Natural killer cell treated with Interleukin-12 subunit alpha and Interleukin-12 subunit beta and Interleukin-15 and Interleukin-18, amount 100 ng/mL, for 72 hours (primary cell): ENCODE measurements around the gene RGS14. TPM values are rescaled to one million over a fixed set of nuclear protein-coding genes. Genes with fewer than 3 reads are reported as not detected.

Source experiments
- ATAC-seq, 2 donors: fragments of 150-1000 bp; cut with Tn5 transposase in 1 of 2; sonication (Bioruptor Pico), chemical (Tn5 transposase) in 1 of 2; 2 replicates each; pipeline ENCODE4 v1.10.0; 2021
- DNase-seq: peaks from one replicate; pipeline ENCODE4 v3.0.0; 2022; ENCODE audit warnings: low spot score
- H3K27ac Mint-ChIP-seq, 2 donors: 1 replicate in 1 of 2; 2 replicates in 1 of 2; pipeline ENCODE4 v1.8.0; 2022; ENCODE audit warnings: mixed read lengths in 2 of 2, mild to moderate bottlenecking in 1 of 2, moderate library complexity in 1 of 2
- H3K27me3 Mint-ChIP-seq, 2 donors: 1 replicate in 1 of 2; 2 replicates in 1 of 2; pipeline ENCODE4 v1.8.0; 2022; ENCODE audit warnings: mixed read lengths in 2 of 2
- H3K36me3 Mint-ChIP-seq: one replicate; pipeline ENCODE4 v1.8.0; 2022; ENCODE audit warnings: mixed read lengths
- H3K4me1 Mint-ChIP-seq, 2 donors: 1 replicate in 1 of 2; 2 replicates in 1 of 2; pipeline ENCODE4 v1.8.0; 2022; ENCODE audit warnings: low read depth in 2 of 2, mixed read lengths in 2 of 2, mild to moderate bottlenecking in 1 of 2
- H3K4me3 Mint-ChIP-seq: one replicate; pipeline ENCODE4 v1.8.0; 2022; ENCODE audit warnings: mixed read lengths
- H3K9me3 Mint-ChIP-seq: 2 replicates; pipeline ENCODE4 v1.8.0; 2022; ENCODE audit warnings: mixed read lengths
- total RNA-seq, 2 donors: library from RNA; stranded (reverse); gene quantifications; one replicate each; pipeline ENCODE4 v1.2.3, GENCODE V29; 2022

The RGS14 gene
- total RNA-seq, 2 donors from 2014 or later, result 26.5 to 45.4 TPM

GRCh38 chr5:177347699-177348098 lies 10.0 kb upstream of the RGS14 start:
- Mint-ChIP-seq H3K27ac (no peak overlapping the region), H3K36me3 (peaks cover 18% of the 10 kb centered on the region), H3K9me3 (no peaks in the 10 kb centered on the region), H3K4me3 (no peak overlapping the region), H3K27me3 (no peaks in the 10 kb centered on the region), H3K4me1 (peaks cover 40 to 45% of the 10 kb centered on the region in 2 donors)
- ATAC-seq (no peak), DNase-seq (no peak)

- peaks cover 37 to 43% of the 10 kb centered on the region in 2 donors for H3K4me1 Mint-ChIP-seq
- DNase-seq (no peak), ATAC-seq (no peak)
- H3K4me3 Mint-ChIP-seq, result peak overlapping the region; percentile 98
- H3K36me3 Mint-ChIP-seq, result peaks cover 12% of the 10 kb centered on the region
- no peaks in the 10 kb centered on the region for H3K27me3 Mint-ChIP-seq
- H3K9me3 Mint-ChIP-seq, result no peaks in the 10 kb centered on the region
- H3K27ac Mint-ChIP-seq, result peak overlapping the region; percentile 98 to 99
Observed at GRCh38 chr5:177349362-177349647, 8.4 kb upstream of the RGS14 start.

GRCh38 chr5:177349762-177350161 lies 8.0 kb upstream of the RGS14 start:
- Mint-ChIP-seq H3K4me1 (peaks cover 42 to 47% of the 10 kb centered on the region in 2 donors), H3K36me3 (peaks cover 12% of the 10 kb centered on the region), H3K4me3 (peak overlapping the region; percentile 98), H3K27ac (peak overlapping the region; percentile 98 to 99), H3K9me3 (no peaks in the 10 kb centered on the region), H3K27me3 (no peaks in the 10 kb centered on the region)
- DNase-seq (no peak), ATAC-seq (no peak)

- Mint-ChIP-seq H3K27me3 (no peaks in the 10 kb centered on the region), H3K36me3 (peaks cover 12% of the 10 kb centered on the region), H3K9me3 (no peaks in the 10 kb centered on the region), H3K4me3 (peak overlapping the region; percentile 98), H3K27ac (peak overlapping the region; percentile 98 to 99), H3K4me1 (peaks cover 49 to 54% of the 10 kb centered on the region in 2 donors)
- DNase-seq, result no peak
- peak in 1 of 2 donors; percentile 15 for ATAC-seq
Observed at GRCh38 chr5:177350776-177351391, 6.8 kb upstream of the RGS14 start.

- peaks cover 12% of the 10 kb centered on the region for H3K36me3 Mint-ChIP-seq
- DNase-seq (peak; percentile 91), ATAC-seq (peak; percentile 98)
- H3K4me1 Mint-ChIP-seq, result peaks cover 55 to 59% of the 10 kb centered on the region in 2 donors
- no peaks in the 10 kb centered on the region for H3K27me3 Mint-ChIP-seq
- H3K27ac Mint-ChIP-seq, result peak within 1 kb of the TSS; percentile 98 to 99
- peak within 1 kb of the TSS; percentile 98 for H3K4me3 Mint-ChIP-seq
- no peaks in the 10 kb centered on the region for H3K9me3 Mint-ChIP-seq
Observed at GRCh38 chr5:177351392-177352329, 6.1 kb upstream of the RGS14 start, which contains the start of gene LMAN2. TSS of gene LMAN2 (minus strand) at chr5:177351668. CDS start at chr5:177351647, 21 bp downstream.

- H3K27me3 Mint-ChIP-seq, result no peaks in the 10 kb centered on the region
- H3K4me1 Mint-ChIP-seq, result peaks cover 58 to 63% of the 10 kb centered on the region in 2 donors
- H3K4me3 Mint-ChIP-seq, result no peak overlapping the region
Observed at GRCh38 chr5:177353093-177353492, 4.6 kb upstream of the RGS14 start.

GRCh38 chr5:177354256-177354655 lies 3.5 kb upstream of the RGS14 start:
- Mint-ChIP-seq H3K27me3 (no peaks in the 10 kb centered on the region), H3K27ac (peak overlapping the region; percentile 15 to 36), H3K4me3 (no peak overlapping the region), H3K36me3 (peaks cover 8% of the 10 kb centered on the region), H3K9me3 (no peaks in the 10 kb centered on the region), H3K4me1 (peaks cover 66 to 68% of the 10 kb centered on the region in 2 donors)
- ATAC-seq (no peak), DNase-seq (no peak)

More at GRCh38 chr5:177353093-177353492, 4.6 kb upstream of the RGS14 start:
- Mint-ChIP-seq H3K36me3 (peaks cover 12% of the 10 kb centered on the region), H3K9me3 (no peaks in the 10 kb centered on the region), H3K27ac (peak overlapping the region; percentile 45 to 98)
- DNase-seq, result no peak
- ATAC-seq, result no peak

- no peak for DNase-seq
- peaks cover 3% of the 10 kb centered on the region for H3K36me3 Mint-ChIP-seq
- H3K27me3 Mint-ChIP-seq, result no peaks in the 10 kb centered on the region
- H3K4me1 Mint-ChIP-seq, result peaks cover 65 to 66% of the 10 kb centered on the region in 2 donors
- H3K9me3 Mint-ChIP-seq, result no peaks in the 10 kb centered on the region
- no peak overlapping the region for H3K4me3 Mint-ChIP-seq
- peak overlapping the region; percentile 15 to 36 for H3K27ac Mint-ChIP-seq
- ATAC-seq, result no peak
Observed at GRCh38 chr5:177354711-177355110, 3.0 kb upstream of the RGS14 start.

GRCh38 chr5:177355162-177355867 lies 2.4 kb upstream of the RGS14 start:
- H3K4me3 Mint-ChIP-seq, result no peak overlapping the region
- H3K9me3 Mint-ChIP-seq, result no peaks in the 10 kb centered on the region
- H3K27ac Mint-ChIP-seq, result peak overlapping the region in 1 of 2 donors; percentile 60
- H3K36me3 Mint-ChIP-seq, result no peaks in the 10 kb centered on the region
- DNase-seq (no peak), ATAC-seq (no peak)
- H3K4me1 Mint-ChIP-seq, result peaks cover 64 to 66% of the 10 kb centered on the region in 2 donors
- H3K27me3 Mint-ChIP-seq, result no peaks in the 10 kb centered on the region

- Mint-ChIP-seq H3K27ac (peak overlapping the region in 1 of 2 donors; percentile 60), H3K27me3 (no peaks in the 10 kb centered on the region), H3K9me3 (no peaks in the 10 kb centered on the region), H3K4me1 (peaks cover 61 to 62% of the 10 kb centered on the region in 2 donors), H3K4me3 (peak overlapping the region; percentile 89), H3K36me3 (no peaks in the 10 kb centered on the region)
- DNase-seq (no peak), ATAC-seq (no peak)
Observed at GRCh38 chr5:177355868-177356168, 1.9 kb upstream of the RGS14 start.

GRCh38 chr5:177356746-177357145 lies 978 bp upstream of the RGS14 start:
- no peak for DNase-seq
- Mint-ChIP-seq H3K27me3 (no peaks in the 10 kb centered on the region), H3K9me3 (no peaks in the 10 kb centered on the region), H3K27ac (peak overlapping the region; percentile 80 to 90), H3K4me3 (peak overlapping the region; percentile 89), H3K36me3 (no peaks in the 10 kb centered on the region), H3K4me1 (peaks cover 60 to 61% of the 10 kb centered on the region in 2 donors)
- ATAC-seq, result no peak

- Mint-ChIP-seq H3K27ac (peak overlapping the region; percentile 80 to 90), H3K4me1 (peaks cover 60 to 61% of the 10 kb centered on the region in 2 donors), H3K4me3 (peak overlapping the region; percentile 89), H3K36me3 (no peaks in the 10 kb centered on the region), H3K9me3 (no peaks in the 10 kb centered on the region), H3K27me3 (no peaks in the 10 kb centered on the region)
- DNase-seq, result no peak
- no peak for ATAC-seq
Observed at GRCh38 chr5:177357146-177357458, 622 bp upstream of the RGS14 start.

GRCh38 chr5:177358370-177358819 lies 671 bp downstream of the RGS14 start:
- H3K4me1 Mint-ChIP-seq, result peaks cover 70% of the 10 kb centered on the region in 2 donors
- ATAC-seq (no peak), DNase-seq (no peak)
- H3K27me3 Mint-ChIP-seq, result no peaks in the 10 kb centered on the region
- H3K4me3 Mint-ChIP-seq, result peak overlapping the region; percentile 89
- H3K27ac Mint-ChIP-seq, result peak overlapping the region; percentile 80 to 90
- H3K9me3 Mint-ChIP-seq, result no peaks in the 10 kb centered on the region
- no peaks in the 10 kb centered on the region for H3K36me3 Mint-ChIP-seq

- H3K9me3 Mint-ChIP-seq, result no peaks in the 10 kb centered on the region
- no peaks in the 10 kb centered on the region for H3K27me3 Mint-ChIP-seq
- peaks cover 72 to 76% of the 10 kb centered on the region in 2 donors for H3K4me1 Mint-ChIP-seq
- DNase-seq, result no peak
- H3K4me3 Mint-ChIP-seq, result peak overlapping the region; percentile 89
- ATAC-seq, result no peak
- peak overlapping the region; percentile 80 to 90 for H3K27ac Mint-ChIP-seq
- no peaks in the 10 kb centered on the region for H3K36me3 Mint-ChIP-seq
Observed at GRCh38 chr5:177359451-177359851, 1.7 kb downstream of the RGS14 start.
